Measurements from ENCODE around the gene RBMS3.
A peak's percentile ranks its signal among the peaks of the same experiment; 100 is the strongest.
"Not testable (repeated sequence)": the region's sequence is repeated elsewhere in the genome, so short reads cannot be mapped to it uniquely, and the experiment has no call there.

RBMS3 gene

DNA sequence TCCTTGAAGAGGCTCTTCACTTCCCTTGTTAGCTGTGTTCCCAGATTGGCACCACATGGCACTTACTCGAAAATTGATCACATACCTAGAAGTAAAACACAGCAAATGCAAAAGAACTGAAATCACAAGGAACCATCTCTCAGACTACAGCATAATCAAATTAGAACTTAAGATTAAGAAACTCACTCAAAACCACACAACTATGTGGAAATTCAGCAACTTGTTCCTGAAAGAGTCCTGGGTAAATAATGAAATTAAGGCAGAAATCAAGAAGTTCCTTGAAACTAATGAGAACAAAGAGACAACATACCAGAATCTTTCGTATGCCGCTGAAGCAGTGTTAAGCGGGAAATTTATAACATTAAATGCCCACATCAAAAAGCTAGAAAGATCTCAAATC, 759.3 kb downstream of the RBMS3 start:
- in situ Hi-C loops (cut with MboI; ENCODE audit: low pct_unique_long_range_greater_than_20kb, low sequenced_read_pairs), result no loop called here
- DNase-seq, result no peak

DNA sequence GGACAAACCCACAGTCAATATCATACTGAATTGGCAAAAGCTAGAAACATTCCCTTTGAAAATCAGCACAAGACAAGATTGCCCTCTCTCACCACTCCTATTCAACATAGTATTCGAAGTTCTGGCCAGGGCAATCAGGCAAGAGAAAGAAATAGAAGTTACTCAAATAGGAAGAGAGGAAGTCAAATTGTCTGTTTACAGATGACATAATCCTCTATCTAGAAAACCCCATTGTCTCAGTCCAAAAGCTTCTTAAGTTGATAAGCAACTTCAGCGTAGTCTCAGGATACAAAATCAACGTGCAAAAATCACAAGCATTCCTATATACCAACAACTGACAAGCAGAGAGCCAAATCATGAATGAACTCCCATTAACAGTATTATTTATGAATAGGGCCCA, 760.6 kb downstream of the RBMS3 start:
- in situ Hi-C loops (cut with MboI; ENCODE audit: low pct_unique_long_range_greater_than_20kb, low sequenced_read_pairs); DNase-seq: not testable (repeated sequence)

DNA sequence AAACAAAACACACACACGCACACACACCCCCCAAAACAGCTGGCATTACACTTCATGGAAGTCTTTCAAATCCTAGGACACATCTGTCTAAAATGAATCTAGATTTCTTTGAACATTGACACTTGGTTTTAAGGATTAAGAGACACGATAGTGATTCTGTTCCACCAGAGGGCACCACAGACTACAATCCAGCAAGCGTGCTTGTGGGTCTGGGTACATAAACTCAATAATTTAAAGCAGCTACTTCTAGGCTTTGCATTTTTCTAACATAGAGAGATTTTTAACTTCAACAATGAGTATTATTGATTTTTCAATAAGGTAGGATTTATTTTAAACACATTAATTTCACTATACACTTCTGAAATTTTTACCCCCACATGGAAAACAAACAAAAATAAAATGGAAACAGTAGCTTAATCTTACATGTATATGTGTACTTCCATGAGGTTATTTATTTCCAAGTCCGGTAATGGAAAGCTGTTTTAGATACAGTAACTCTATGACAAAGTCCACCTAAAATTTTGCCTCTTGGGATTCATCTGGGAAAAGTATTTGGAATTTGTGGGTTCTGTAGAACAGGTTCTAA, 761.5 kb downstream of the RBMS3 start:
- peak; percentile 69 for DNase-seq
- in situ Hi-C loops (cut with MboI; ENCODE audit: low pct_unique_long_range_greater_than_20kb, low sequenced_read_pairs), result no loop called here

DNA sequence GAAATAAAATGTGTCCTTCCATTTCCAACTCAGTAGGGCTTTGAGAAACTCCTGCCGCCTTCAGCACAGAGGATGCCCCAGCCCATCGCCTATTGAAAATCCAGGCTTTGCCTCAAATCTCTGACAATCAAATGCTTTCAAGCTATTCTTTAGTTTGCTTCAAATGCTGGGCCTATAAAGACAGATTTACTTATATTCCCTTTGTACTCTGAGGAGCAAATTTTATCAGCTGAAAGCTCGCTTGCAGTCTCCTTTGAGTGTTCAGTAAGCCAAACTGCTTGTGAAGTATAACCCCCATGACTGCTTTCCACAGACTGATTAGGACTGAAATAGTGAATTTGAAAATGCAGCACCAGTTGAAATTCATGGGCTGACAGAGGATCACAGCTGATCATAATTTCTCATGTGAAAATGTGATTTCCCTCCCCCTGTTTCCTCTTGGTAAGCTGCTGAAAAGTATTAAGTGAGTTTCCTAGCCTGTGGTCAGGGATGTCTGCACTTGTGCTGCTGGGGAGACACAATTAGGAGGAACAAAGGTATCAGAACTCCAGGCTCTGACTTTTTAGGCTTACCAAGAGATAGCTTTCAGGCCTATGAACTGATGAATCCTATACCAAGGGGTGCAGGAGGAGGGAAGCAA, 762.2 kb downstream of the RBMS3 start:
- in situ Hi-C loops (cut with MboI; ENCODE audit: low pct_unique_long_range_greater_than_20kb, low sequenced_read_pairs), result no loop called here
- DNase-seq, result no peak

DNA sequence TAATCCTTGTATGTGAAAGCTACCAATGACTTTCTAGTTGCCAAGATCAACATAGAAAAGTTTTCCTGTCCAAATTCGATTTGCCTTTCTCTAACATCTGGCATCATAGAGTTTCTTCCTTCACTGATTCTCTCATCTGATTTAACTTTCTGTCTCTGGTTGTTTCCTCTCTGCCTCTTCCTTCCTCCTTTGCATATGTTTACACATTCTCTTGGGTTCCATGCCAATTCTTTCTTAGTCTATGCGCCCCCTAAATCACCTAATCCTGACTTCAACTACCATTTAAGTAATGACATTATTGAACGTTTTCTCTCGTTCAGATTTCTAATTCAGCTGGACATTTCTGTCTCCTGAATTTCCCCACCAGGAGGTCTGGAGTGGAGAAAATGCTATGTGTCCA, 763.6 kb downstream of the RBMS3 start:
- in situ Hi-C loops (cut with MboI; ENCODE audit: low pct_unique_long_range_greater_than_20kb, low sequenced_read_pairs), result no loop called here
- no peak for DNase-seq

DNA sequence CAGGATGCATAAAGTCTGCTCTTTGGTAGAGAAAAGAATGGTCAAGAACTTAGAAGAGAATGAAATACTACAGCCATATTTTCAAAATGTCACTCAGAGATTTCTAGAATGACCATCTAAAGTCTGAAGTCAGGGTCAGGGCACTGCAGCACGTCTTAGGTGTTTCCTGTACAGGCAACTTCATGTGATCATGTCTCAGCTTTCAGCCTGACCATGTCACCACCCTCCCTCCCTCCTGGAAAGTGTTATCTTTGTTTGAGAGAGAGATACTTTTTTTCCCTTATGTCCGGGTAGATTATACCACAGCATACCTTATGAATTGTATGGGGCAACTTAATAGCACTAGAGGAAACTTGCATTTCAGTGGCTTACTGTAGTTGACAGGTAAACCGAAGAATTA, 767.6 kb downstream of the RBMS3 start:
- DNase-seq, result no peak
- in situ Hi-C loops (cut with MboI; ENCODE audit: low pct_unique_long_range_greater_than_20kb, low sequenced_read_pairs), result no loop called here

DNA sequence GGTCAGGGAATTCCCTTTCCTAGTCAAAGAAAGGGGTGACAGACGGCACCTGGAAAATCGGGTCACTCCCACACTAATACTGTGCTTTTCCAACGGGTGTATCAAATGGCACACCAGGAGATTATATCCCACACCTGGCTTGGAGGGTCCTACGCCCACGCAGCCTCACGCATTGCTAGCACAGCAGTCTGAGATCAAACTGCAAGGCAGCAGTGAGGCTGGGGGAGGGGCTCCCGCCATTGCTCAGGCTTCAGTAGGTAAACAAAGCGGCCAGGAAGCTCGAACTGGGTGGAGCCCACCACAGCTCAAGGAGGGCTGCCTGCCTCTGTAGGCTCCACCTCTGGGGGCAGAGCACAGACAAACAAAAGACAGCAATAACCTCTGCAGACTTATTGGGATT, 769.2 kb downstream of the RBMS3 start:
- in situ Hi-C loops (cut with MboI; ENCODE audit: low pct_unique_long_range_greater_than_20kb, low sequenced_read_pairs); DNase-seq: not testable (repeated sequence)

DNA sequence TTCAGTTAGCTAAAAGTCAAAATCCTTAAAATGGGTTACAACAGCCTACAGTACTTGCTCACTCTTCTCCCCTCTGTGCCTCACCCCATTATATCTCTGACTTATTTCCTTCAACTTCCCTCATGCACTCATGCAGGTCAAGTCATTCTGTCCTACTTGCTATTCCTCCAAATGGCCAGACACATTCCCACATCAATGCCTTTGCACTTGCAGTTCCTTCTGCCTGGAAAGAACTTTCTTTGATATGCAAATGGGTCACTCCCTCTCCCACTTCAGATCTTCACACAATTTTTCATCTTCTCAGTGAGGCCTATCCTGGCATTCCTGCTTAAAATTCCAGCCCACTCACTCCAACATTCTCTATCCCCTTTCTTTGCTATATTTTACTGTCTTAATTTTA, 778.4 kb downstream of the RBMS3 start:
- in situ Hi-C loops (cut with MboI; ENCODE audit: low pct_unique_long_range_greater_than_20kb, low sequenced_read_pairs), result no loop called here
- no peak for DNase-seq

Data from KBM-7 (cell line).